ENCODE results near the gene NRF1.
A peak's percentile ranks its signal among the peaks of the same experiment; 100 is the strongest.
"Not testable (repeated sequence)": the region's sequence is repeated elsewhere in the genome, so short reads cannot be mapped to it uniquely, and the experiment has no call there.

Gene NRF1

DNA sequence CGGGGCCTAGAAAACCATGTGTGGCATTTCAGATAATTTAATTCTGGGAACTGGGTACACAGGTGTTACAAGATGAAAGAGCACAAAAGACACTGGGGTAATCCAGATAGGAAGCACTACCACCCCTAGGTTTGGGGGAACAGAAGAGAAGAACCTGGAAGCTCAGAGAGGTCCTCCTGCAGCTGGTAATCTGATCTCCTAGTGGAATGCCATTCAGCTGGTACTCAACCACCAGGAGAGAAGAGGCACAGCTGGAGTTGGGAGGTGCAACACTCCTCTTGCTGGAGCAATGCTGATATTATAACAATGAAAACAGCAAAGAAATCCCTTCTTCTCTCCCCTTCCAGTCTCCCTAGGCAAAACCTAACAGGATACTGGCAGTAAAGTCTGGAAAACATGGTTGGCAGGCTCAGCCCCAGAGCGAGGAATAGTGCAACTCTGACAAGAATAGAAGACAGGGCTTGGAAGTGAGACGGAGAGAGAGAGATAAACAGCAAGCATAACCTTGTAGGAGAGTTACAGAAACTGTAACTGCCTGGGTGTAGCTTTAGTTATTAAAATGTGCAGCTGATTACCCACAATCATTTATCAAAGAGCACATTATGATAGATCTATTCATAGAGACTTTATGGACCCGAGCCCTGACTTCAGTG lies 35.0 kb downstream of the NRF1 start:
- Histone ChIP-seq H3K9ac (ENCODE audit: insufficient read length) (no peak overlapping the region), H3K4me3 (no peak overlapping the region), H3K36me3 (ENCODE audit: insufficient read depth, low read length) (no peaks in the 10 kb centered on the region), H3K27ac (peak overlapping the region; percentile 66; the same call in 1 of the 2 replicates), H3K9me3 (ENCODE audit: low read depth, low read length) (no peaks in the 10 kb centered on the region)
- no peak for DNase-seq (ENCODE audit: low read depth, low spot score)
- TF ChIP-seq EZH2 (IDR thresholded peaks at IDR 0.05) (no peak), FOXP2 (optimal IDR thresholded peaks at IDR 0.05; ENCODE audit: control extremely low read depth, extremely low read length, insufficient read depth) (no peak), POLR2AphosphoS5 (IDR thresholded peaks at IDR 0.05; ENCODE audit: borderline replicate concordance, low read depth, low read length) (no peak)

DNA sequence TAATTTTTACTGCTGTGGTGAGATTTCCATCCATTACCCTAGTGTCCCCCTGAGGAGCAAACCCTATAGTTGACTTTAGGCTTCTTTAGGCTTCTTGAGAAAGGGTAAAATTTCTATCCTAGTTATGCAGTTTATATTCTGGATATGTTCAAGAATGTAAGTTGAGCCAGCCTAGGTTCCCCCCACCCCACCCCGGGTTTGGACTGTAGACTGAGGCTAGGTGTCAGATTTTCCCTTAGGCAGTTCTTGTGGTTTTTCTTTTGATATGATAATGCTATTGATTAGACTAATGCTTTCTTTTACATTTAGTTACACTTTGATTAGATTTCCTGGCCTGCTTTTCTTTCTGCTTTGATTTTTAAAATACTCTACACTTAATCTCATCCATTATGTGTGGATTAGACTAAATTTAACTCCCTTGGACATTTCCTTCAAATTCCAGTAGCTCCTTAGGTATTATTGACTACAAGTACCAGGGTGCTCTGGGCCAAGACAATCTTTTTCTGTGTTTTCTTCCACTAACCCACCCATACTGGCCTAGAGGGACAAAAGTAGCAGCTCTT lies 37.7 kb downstream of the NRF1 start:
- Histone ChIP-seq H3K9me3 (ENCODE audit: low read depth, low read length) (no peaks in the 10 kb centered on the region), H3K36me3 (ENCODE audit: insufficient read depth, low read length) (no peaks in the 10 kb centered on the region), H3K9ac (ENCODE audit: insufficient read length) (no peak overlapping the region), H3K27ac (peak overlapping the region; percentile 51; the same call in 1 of the 2 replicates), H3K4me3 (no peak overlapping the region)
- DNase-seq (ENCODE audit: low read depth, low spot score): no peak
- TF ChIP-seq FOXP2 (optimal IDR thresholded peaks at IDR 0.05; ENCODE audit: control extremely low read depth, extremely low read length, insufficient read depth): no peak
- TF ChIP-seq POLR2AphosphoS5 (IDR thresholded peaks at IDR 0.05; ENCODE audit: borderline replicate concordance, low read depth, low read length): no peak
- TF ChIP-seq EZH2 (IDR thresholded peaks at IDR 0.05): no peak

DNA sequence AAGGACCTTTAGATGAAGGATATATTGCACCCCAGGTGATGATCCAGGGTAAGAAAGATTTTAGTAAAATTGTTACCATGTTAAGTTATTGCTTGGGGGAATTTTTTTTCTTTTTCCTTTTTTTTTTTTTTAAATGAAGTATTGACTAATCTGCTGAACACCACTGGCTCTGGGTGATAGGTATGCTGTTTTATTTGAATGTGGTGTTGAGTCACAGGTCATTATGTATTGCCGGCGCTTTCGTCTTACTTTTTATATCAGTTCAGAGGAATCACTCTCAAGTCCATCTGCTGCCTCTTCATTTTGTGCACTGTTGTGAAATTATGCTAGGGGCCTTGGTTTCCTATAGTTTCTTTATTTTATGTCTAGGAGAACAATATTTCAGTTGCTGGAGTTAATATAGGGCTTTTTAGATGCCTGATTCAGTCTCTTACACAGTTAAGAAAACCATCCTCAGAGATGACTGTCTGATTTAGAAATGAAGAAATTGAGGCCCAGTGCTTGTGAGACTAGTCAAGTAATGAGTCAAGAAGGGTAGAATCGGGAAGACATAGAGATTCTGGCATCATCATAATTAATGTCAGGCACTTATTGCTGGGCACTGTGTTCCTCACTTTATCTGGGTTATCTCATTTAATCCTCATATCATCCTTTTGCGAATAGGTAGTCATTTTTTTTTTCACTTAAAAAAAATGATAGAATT lies 38.7 kb downstream of the NRF1 start:
- no peak for TF ChIP-seq EZH2 (IDR thresholded peaks at IDR 0.05)
- no peak for TF ChIP-seq FOXP2 (optimal IDR thresholded peaks at IDR 0.05; ENCODE audit: control extremely low read depth, extremely low read length, insufficient read depth)
- no peak for TF ChIP-seq POLR2AphosphoS5 (IDR thresholded peaks at IDR 0.05; ENCODE audit: borderline replicate concordance, low read depth, low read length)
- Histone ChIP-seq H3K4me3 (no peak overlapping the region), H3K9ac (ENCODE audit: insufficient read length) (no peak overlapping the region), H3K27ac (no peak overlapping the region), H3K9me3 (ENCODE audit: low read depth, low read length) (no peaks in the 10 kb centered on the region), H3K36me3 (ENCODE audit: insufficient read depth, low read length) (no peaks in the 10 kb centered on the region)
- DNase-seq (ENCODE audit: low read depth, low spot score): no peak

DNA sequence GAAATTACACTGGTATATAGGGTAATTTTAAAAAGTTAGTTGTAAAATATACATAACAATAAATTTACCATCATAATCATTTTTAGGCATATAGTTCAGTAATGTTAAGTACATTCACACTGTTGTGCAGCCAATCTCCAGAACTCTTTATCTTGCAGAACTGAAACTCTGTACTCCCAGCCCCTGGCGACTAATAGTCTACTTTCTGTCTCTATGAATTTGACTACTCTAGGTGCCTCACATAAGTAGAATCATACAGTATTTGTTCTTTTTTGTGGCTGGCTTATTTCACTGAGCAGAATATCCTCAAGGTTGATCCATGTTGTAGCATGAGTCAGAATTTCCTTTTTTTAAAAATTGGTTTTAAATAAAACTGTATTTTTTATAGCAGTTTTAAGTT lies 41.4 kb downstream of the NRF1 start:
- no peak for DNase-seq (ENCODE audit: low read depth, low spot score)
- H3K9ac ChIP-seq (ENCODE audit: insufficient read length): no peak overlapping the region
- no peak for TF ChIP-seq EZH2 (IDR thresholded peaks at IDR 0.05)
- no peak for TF ChIP-seq POLR2AphosphoS5 (IDR thresholded peaks at IDR 0.05; ENCODE audit: borderline replicate concordance, low read depth, low read length)
- TF ChIP-seq FOXP2 (optimal IDR thresholded peaks at IDR 0.05; ENCODE audit: control extremely low read depth, extremely low read length, insufficient read depth): no peak
- peaks cover 10% of the 10 kb centered on the region for H3K36me3 ChIP-seq (ENCODE audit: insufficient read depth, low read length)
- H3K9me3 ChIP-seq (ENCODE audit: low read depth, low read length): no peaks in the 10 kb centered on the region
- H3K27ac ChIP-seq: no peak overlapping the region
- no peak overlapping the region for H3K4me3 ChIP-seq

DNA sequence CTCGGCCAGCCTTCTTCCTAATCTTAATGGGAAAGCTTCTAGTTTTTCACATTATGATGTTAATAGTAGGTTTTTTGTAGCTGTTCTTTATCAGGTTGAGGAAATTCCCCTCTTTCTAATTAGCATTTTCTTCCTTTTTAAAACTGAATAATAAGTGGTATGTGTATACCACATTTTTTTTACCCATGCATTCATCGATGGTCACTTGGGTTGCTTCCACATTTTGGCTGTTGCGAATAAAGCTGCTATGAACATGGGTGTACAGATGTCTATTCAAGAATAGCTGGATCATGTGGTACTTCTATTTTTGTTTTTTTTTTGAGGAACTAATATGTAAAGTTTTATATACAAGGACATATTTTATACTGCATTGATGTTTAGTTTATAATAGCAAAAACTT lies 44.3 kb downstream of the NRF1 start:
- Histone ChIP-seq H3K4me3 (no peak overlapping the region), H3K9ac (ENCODE audit: insufficient read length) (no peak overlapping the region), H3K9me3 (ENCODE audit: low read depth, low read length) (peaks cover 3% of the 10 kb centered on the region; the same call in 1 of the 2 replicates), H3K27ac (no peak overlapping the region), H3K36me3 (ENCODE audit: insufficient read depth, low read length) (peaks cover 33% of the 10 kb centered on the region)
- no peak for DNase-seq (ENCODE audit: low read depth, low spot score)
- no peak for TF ChIP-seq EZH2 (IDR thresholded peaks at IDR 0.05)
- TF ChIP-seq POLR2AphosphoS5 (IDR thresholded peaks at IDR 0.05; ENCODE audit: borderline replicate concordance, low read depth, low read length): no peak
- no peak for TF ChIP-seq FOXP2 (optimal IDR thresholded peaks at IDR 0.05; ENCODE audit: control extremely low read depth, extremely low read length, insufficient read depth)

DNA sequence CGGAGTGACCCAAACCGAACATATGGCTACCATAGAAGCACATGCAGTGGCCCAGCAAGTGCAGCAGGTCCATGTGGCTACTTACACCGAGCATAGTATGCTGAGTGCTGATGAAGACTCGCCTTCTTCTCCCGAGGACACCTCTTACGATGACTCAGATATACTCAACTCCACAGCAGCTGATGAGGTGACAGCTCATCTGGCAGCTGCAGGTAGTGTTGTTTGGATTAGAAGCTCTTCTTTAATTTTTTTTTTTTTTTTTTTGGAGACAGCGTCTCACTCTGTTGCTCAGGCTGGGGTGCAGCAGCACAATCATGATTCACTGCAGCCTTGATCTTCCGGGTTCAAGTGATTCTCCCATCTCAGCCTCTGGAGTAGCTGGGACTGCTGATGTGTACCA lies 45.8 kb downstream of the NRF1 start:
- Histone ChIP-seq H3K9ac (ENCODE audit: insufficient read length) (no peak overlapping the region), H3K4me3 (no peak overlapping the region), H3K36me3 (ENCODE audit: insufficient read depth, low read length) (peaks cover 47% of the 10 kb centered on the region), H3K27ac (no peak overlapping the region), H3K9me3 (ENCODE audit: low read depth, low read length) (peaks cover 3% of the 10 kb centered on the region; the same call in 1 of the 2 replicates)
- no peak for TF ChIP-seq FOXP2 (optimal IDR thresholded peaks at IDR 0.05; ENCODE audit: control extremely low read depth, extremely low read length, insufficient read depth)
- TF ChIP-seq POLR2AphosphoS5 (IDR thresholded peaks at IDR 0.05; ENCODE audit: borderline replicate concordance, low read depth, low read length): no peak
- no peak for TF ChIP-seq EZH2 (IDR thresholded peaks at IDR 0.05)
- DNase-seq (ENCODE audit: low read depth, low spot score): no peak

DNA sequence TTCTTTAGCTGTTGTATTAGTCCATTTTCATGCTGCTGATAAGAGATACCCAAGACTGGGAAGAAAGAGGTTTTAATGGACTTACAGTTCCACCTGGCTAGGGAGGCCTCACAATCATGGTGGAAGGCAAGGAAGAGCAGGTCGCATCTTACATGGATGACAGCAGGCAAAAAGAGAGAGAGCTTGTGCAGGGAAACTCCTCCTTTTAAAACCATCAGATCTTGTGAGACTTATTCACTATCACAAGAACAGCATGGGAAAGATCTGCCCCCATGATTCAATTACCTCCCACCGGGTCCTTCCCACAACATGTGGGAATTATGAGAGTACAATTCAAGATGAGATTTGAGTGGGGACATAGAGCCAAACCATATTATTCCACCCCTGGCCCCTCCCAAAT lies 48.4 kb downstream of the NRF1 start:
- not testable (repeated sequence) for H3K27ac ChIP-seq; H3K4me3 ChIP-seq; DNase-seq (ENCODE audit: low read depth, low spot score); H3K9ac ChIP-seq (ENCODE audit: insufficient read length); H3K9me3 ChIP-seq (ENCODE audit: low read depth, low read length)
- H3K36me3 ChIP-seq (ENCODE audit: insufficient read depth, low read length): peaks cover 47% of the 10 kb centered on the region

DNA sequence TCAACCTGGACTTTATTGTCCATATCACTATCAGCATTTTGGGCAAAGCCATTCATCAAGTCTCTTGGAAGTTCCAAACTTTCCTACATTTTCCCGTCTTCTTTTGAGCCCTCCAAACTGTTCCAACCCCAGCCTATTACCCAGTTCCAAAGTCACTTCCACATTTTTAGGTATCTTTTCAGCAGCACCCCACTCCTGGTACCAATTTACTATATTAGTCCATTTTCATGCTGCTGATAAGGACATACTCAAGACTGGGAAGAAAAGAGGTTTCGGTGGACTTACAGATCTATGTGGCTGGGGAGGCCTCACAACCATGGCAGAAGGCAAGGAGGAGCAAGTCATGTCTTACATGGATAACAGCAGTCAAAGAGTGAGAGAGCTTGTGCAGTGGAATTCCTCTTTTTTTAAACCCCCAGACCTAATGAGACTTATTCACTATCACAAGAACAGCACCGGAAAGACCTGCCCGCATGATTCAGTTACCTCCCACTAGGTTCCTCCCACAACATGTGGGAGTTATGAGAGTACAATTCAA lies 50.2 kb downstream of the NRF1 start:
- peaks cover 51% of the 10 kb centered on the region for H3K36me3 ChIP-seq (ENCODE audit: insufficient read depth, low read length)
- no peak overlapping the region for H3K27ac ChIP-seq
- H3K4me3 ChIP-seq: no peak overlapping the region
- TF ChIP-seq POLR2AphosphoS5 (IDR thresholded peaks at IDR 0.05; ENCODE audit: borderline replicate concordance, low read depth, low read length) (no peak), FOXP2 (optimal IDR thresholded peaks at IDR 0.05; ENCODE audit: control extremely low read depth, extremely low read length, insufficient read depth) (no peak), EZH2 (IDR thresholded peaks at IDR 0.05) (no peak)
- no peak for DNase-seq (ENCODE audit: low read depth, low spot score)
- peaks cover 3% of the 10 kb centered on the region; the same call in 1 of the 2 replicates for H3K9me3 ChIP-seq (ENCODE audit: low read depth, low read length)
- H3K9ac ChIP-seq (ENCODE audit: insufficient read length): no peak overlapping the region

DNA sequence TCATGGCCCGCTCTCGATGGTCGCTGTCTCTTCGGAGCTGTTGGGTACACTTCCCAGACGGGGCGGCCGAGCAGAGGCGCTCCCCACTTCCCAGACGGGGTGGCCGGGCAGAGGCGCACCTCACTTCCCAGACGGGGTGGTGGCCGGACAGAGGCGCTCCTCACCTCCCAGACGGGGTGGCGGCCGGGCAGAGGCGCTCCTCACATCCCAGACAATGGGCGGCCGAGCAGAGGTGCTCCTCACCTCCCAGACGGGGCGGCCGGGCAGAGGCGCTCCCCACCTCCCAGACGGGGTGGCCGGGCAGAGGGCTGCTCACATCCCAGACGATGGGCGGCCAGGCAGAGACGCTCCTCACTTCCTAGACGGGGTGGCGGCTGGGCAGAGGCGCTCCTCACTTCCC lies 51.7 kb downstream of the NRF1 start:
- H3K27ac ChIP-seq: not testable (repeated sequence)

More for the DNA sequence above, 51.7 kb downstream of the NRF1 start:
- peaks cover 38% of the 10 kb centered on the region for H3K36me3 ChIP-seq (ENCODE audit: insufficient read depth, low read length)
- not testable (repeated sequence) for H3K4me3 ChIP-seq; H3K9ac ChIP-seq (ENCODE audit: insufficient read length); H3K9me3 ChIP-seq (ENCODE audit: low read depth, low read length); DNase-seq (ENCODE audit: low read depth, low spot score)

Data from SK-N-MC (cell line).